GM12801 (cell line): Measurements from ENCODE around the gene FAM24B.

Experiments used
- TF ChIP-seq, protein P1 (sequence below): IDR thresholded peaks from one replicate; pipeline ENCODE4 v1.5.1; 2011; ENCODE audit warnings: control low read depth; ENCODE audit not compliant: insufficient read length; ENCODE audit errors: extremely low read depth

FAM24B gene

DNA sequence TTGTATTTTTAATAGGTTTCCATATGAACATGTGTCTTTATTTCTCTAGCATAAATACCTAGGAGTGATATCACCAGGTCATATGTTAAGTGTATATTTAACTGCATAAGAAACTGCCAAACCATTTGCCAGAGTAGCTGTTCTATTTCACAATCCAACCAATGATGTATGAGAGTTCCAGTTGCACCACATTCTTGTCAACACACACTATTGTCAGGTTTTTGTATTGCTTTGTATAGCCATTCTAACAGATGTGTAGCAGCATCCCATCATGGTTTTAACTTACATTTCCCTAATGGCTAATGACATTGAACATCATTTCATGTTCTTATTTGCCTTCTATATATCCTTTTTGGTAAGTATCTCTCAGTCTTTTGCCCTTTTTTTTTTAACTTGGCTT is 37.8 kb downstream of the FAM24B start:
- TF ChIP-seq, protein P1, sequence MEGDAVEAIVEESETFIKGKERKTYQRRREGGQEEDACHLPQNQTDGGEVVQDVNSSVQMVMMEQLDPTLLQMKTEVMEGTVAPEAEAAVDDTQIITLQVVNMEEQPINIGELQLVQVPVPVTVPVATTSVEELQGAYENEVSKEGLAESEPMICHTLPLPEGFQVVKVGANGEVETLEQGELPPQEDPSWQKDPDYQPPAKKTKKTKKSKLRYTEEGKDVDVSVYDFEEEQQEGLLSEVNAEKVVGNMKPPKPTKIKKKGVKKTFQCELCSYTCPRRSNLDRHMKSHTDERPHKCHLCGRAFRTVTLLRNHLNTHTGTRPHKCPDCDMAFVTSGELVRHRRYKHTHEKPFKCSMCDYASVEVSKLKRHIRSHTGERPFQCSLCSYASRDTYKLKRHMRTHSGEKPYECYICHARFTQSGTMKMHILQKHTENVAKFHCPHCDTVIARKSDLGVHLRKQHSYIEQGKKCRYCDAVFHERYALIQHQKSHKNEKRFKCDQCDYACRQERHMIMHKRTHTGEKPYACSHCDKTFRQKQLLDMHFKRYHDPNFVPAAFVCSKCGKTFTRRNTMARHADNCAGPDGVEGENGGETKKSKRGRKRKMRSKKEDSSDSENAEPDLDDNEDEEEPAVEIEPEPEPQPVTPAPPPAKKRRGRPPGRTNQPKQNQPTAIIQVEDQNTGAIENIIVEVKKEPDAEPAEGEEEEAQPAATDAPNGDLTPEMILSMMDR: no peak

GRCh38 chr10:122839505-122839904 is 39.9 kb downstream of the FAM24B start:
- TF ChIP-seq, protein P1: no peak

DNA sequence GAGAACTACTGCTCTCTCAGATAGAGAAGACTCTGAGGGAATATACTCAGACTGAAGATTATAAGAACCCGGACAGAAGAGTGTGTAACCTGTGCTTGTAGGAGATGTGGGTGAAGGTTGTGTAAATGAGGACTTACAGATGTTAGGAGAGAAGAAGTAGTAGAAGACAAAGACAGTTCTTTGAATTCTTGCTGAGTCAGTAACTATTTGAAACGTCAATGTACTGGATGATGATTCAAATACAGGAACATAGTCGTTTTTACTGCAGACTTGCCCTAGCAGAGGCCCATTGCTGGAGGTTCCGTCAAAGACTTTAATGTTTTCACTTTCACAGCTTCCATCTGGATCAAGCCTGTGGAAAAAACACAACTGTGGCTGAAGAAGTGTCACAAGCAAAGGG is 40.5 kb downstream of the FAM24B start:
- TF ChIP-seq, protein P1: no peak

- TF ChIP-seq, protein P1: no peak
Observed at GRCh38 chr10:122835908-122836307, 43.5 kb downstream of the FAM24B start.

- TF ChIP-seq, protein P1: no peak
Observed at GRCh38 chr10:122830965-122831353, 48.4 kb downstream of the FAM24B start.

GRCh38 chr10:122830273-122830964 is 49.0 kb downstream of the FAM24B start:
- TF ChIP-seq, protein P1: no peak

DNA sequence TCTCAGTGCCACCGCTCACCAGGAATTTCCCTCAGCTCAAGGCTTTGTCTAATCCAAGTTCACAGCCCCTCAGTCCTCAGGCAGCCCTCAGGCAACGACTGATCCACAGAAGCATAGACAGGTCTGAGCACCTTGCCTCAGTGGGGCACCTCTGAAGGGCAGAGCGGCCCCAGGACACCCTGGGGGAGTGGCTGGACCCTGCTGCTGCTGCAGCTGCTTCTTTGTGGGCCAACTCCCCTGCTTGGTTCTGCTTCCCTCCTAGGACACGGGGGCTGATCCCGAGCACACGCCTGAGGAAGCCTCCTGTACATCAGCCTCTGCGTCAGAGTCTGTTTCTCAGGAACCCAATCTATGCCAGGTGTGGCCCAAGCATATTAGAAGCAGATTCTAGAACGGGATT is 49.9 kb downstream of the FAM24B start:
- TF ChIP-seq, protein P1: no peak

DNA sequence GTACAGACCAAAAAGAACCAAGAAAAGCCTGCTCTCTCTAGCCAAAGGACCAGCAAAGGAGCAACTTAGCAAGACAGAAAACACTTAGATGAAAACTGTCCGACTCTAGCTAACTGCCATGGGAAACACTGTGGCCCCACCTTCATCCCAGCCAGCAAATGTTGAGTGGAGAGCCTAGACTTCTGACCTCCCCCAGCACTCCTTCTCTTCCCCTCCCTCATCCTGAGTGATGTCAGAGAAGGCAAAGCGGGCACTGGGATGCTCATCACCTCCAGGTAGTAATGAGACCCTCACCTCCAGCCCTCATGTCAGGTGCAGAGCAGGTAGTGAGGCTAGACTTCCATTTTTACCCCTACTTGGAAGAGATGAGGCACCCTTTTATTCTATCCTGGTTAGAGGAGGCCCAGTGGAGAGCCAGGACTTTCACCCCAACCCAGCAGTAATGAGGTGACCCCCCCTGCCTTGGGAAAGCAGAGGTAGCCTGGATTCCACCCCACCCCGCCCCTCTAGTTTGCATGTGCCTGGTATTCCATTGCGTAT is 50.6 kb downstream of the FAM24B start:
- TF ChIP-seq, protein P1: no peak
